ENCODE data around the gene ERC2.

The ERC2 gene

GRCh38 chr3:55645422-55645821 is 822.8 kb downstream of the ERC2 start:
- no peak for DNase-seq (ENCODE audit: low spot score)

- DNase-seq (ENCODE audit: low spot score): no peak
These were observed 825.0 kb downstream of the ERC2 start for GRCh38 chr3:55643283-55643682.

DNA sequence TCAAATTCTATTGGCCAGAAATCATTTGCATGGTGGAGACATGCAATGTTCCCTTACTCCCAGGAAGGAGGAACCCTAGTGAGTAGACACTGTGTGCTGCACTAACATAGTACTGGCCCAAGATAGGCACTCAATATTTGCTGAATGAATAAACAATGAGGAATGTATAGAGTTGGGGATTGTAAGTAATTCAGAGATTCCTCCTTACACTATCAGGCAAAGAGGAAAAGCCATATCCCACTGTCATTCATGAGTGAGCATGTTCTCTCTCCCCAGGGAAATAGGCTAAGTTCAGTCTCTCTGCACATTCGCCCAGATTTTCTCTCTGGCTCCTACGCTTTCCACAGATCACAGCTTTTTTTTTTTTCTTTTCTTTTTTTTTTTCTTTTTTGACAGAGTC is 826.3 kb downstream of the ERC2 start:
- no peak for DNase-seq (ENCODE audit: low spot score)

GRCh38 chr3:55639896-55640765 is 828.1 kb downstream of the ERC2 start:
- no peak for DNase-seq (ENCODE audit: low spot score)

DNA sequence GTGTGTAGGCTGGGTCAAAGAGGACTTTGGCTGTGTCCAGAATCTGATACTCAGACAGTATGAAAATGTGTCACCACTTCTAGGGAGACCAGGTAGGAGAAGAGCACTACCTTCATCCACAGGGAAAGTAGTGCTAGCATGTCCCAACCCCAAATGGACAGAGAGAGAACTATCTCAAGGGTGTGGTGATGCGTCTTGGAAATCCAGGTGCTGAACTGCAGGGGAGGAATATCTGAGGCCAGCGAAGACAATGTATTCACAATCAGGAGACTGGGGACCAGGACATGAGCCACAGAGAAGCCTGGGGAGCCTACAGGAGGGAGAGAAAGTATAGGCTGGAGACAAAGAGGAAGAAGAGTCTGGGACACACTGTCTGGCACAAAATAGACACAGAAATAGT is 829.1 kb downstream of the ERC2 start:
- no peak for DNase-seq (ENCODE audit: low spot score)

DNA sequence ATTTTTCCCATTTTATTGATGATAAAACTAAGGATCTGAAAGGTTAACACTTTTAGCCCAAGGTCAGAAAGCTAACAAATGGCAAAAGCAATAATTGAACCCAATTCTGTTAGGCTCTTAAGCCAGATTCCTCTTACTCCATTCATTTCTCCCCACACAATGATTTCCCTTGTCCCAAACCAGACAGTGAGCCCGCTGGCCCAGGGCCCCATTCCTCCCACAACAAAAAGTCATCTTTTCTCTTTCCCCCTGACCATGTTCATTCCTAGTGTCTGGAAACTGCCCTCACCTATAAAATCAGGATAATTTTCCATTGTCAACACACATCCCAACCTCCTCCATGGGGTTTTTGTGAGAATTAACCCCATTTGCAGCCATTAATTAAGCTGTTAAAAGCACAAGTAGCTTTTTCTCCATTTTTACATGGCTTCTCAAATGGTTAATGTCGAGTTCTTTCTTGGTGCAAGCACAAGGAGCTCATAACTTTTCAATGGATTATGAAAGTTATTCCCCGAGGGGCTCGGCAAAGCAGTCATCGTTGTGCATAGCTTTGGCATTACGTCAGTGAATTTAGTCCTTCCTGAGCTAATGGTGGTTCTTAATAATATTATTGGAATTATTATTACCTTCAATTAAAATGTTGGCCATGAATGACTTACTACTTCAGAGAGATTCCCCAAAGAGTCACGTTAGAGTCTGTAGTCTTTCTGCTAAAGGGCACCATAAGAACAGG is 830.2 kb downstream of the ERC2 start:
- DNase-seq (ENCODE audit: low spot score): no peak

DNA sequence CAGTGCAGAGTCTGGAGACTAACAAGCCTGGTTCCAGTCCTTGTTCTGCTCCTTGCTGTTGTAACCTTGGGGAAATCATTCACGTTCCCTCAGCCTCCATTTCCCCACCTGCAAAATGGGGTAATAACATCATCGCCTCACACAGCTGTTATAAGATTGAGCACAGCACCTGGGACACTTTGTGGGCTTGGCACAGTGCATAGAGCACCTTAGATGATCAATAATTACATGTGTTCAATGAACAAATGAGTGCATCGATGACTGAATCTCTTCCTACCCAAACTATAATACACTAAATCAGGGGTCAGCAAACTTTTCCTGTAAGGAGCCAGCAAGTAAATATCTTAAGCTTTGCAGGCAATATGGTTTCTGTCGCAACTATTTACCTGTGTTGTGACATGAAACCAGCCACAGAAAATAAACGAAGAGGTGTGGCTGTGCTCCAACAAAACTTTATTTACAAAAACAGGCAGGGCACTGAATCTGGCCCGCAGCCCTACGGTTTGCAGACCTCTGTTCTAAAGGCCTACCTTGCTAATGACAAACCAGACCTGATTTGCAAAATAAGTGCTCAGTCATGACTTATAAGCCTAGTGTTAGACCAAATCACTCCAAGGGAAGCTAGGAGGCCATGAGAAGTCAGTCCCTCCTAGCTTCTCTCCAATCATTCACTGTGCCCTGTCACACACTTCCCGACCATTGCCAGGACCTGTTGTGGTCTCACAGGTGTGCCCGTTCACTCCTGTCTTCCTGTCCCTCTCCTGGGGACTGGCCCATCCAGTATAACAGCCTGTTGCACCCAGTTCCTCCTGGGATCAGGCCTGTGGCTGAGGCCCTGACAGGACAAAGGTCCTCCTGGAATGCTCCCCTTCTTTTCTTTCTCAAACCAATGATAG is 831.7 kb downstream of the ERC2 start:
- no peak for DNase-seq (ENCODE audit: low spot score)

DNA sequence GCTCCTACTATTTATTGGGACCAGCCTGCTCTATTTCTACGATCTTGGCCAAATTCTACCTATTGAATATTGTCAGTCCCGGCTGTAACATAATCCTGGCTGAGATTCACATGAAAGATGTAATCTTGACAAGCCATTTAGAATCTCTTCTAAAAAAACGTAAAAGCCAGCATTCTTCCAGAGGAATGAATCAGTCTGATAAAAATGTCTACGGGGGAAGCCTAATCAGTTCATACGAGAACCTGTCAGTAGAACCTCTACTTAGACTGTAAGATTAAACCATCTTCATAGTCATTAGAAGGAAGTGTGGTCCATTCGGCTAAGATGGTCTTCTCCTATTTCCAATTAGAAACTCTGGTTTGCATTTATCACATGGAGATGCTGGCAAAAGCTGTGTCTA is 833.9 kb downstream of the ERC2 start:
- no peak for DNase-seq (ENCODE audit: low spot score)

GRCh38 chr3:55633333-55633732 is 834.9 kb downstream of the ERC2 start:
- no peak for DNase-seq (ENCODE audit: low spot score)

- no peak for DNase-seq (ENCODE audit: low spot score)
These were observed 836.4 kb downstream of the ERC2 start for GRCh38 chr3:55631766-55632331.

GRCh38 chr3:55630921-55631299 is 837.4 kb downstream of the ERC2 start:
- no peak for DNase-seq (ENCODE audit: low spot score)

DNA sequence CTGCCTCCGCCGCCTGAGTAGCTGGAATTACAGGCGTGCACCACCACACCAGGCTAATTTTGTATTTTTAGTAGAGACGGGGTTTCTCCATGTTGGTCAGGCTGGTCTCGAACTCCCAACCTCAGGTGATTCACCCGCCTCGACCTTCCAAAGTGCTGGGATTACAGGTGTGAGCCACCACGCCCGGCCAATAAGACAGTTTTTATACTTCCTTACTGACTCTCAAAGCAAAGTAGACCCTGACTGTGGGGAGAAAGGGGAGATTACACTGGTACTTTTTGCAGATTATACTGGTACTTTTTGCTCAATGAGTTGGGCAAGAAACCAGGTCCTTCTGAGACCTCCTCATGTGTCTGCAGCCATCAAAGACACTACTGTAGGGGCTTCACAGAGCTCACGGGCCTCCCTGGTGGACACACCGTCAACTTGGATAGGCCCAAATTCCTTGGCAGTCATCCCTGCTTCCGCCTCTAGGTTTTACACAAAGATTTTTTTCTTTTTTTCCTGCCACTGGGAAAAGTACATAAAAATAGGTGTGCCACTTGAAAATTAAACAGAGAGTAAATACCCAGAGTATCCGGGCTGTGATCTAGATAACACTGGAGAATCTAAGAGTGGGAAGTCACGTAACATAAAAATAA is 837.9 kb downstream of the ERC2 start:
- no peak for DNase-seq (ENCODE audit: low spot score)

DNA sequence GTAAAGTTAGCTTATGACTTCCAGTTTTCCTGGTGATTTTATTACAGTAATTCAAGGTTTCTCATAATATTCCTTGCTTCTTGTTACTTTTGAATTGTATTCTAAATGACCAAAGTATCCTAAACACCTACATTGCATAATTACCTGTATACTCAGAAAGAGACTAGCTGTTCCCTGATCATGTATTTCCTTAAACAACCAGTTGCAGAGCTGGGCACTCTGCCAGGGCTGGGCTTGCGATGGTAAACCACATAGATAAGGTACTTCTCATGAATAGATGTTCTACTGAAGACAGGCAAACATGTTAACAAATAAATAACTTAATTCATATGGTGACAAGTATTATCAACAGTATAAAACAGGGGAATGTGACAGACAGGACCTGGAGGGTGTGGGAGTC is 838.8 kb downstream of the ERC2 start:
- DNase-seq (ENCODE audit: low spot score): no peak

DNA sequence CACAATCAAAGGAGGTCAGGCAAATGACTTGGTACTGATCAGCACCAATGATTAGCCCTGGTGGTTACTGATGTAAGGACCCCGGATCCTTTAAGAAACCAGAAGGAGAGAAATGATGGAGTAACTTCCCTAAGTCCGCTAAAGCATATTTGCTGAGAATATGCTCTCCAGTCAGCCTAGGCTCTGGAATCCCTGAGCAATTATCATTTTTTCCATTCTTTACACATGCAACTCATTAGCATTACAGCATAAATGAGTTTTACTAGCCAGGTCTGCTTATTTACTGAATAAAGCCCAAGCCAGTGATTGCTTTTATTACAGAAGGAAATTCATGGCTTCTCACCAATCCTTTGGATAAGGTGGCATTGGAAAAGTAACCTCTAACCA is 842.0 kb downstream of the ERC2 start:
- DNase-seq (ENCODE audit: low spot score): no peak

- DNase-seq (ENCODE audit: low spot score): peak; percentile 5
These were observed 844.0 kb downstream of the ERC2 start for GRCh38 chr3:55624238-55624637.

DNA sequence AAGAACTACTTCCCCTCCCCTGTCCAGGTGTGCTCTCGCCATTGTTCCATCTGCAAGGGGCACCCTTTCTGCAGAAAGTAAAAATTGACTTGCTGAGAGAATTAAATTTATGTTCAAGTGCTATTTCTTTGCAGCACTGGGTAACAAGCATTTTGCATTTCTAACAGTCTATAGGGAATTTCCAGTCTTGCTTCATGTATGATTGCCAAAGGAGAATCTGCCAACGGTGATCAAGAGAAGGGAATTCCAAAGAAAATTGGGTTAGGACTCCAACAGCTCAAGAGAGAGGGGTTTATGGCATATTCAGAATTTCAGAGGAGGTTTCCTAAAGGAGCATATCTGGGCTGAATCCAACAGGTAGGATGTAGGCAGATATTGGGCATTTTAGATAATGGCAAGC is 844.5 kb downstream of the ERC2 start:
- no peak for DNase-seq (ENCODE audit: low spot score)

- no peak for DNase-seq (ENCODE audit: low spot score)
These were observed 845.5 kb downstream of the ERC2 start for GRCh38 chr3:55622733-55623132.

GRCh38 chr3:55622116-55622515 is 846.2 kb downstream of the ERC2 start:
- no peak for DNase-seq (ENCODE audit: low spot score)

DNA sequence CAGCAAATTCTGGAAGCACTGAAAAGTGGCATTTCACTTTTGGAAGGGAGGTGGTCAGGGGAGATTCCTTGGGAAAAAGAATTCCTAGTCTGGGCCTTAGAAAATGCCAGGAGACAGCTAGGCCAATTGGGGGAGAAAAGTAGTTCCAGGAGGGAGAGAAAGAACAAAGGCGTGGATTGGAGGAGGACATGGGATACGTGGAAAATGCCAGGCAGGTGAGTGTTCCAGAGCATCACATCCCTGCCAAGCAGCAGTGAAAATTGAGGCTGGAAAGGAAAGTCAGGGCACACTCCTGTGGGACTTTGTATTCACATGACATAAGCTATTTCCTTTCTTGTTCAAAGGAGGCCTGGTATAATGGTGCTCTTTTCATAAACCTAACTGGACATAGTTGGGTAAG is 846.6 kb downstream of the ERC2 start:
- DNase-seq (ENCODE audit: low spot score): no peak

DNA sequence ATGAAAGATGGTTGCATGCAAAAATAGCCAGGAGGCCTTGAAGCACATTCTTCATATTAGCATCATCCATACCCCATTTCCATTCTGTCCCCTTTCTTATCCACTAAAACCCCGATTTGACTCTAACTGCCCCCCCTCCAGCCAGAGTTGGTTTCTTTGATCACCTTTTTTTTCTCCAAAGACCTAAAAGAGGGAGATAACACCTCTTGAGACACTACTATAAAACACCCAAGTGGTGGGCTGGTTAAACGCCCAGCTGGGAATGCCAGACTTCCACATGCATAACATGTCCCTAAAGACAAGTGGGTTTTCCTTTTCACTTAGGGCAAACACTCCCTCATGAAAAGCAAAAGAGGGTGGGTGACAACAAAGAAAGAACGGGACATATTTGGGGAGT is 847.2 kb downstream of the ERC2 start:
- DNase-seq (ENCODE audit: low spot score): no peak

- DNase-seq (ENCODE audit: low spot score): no peak
These were observed 847.8 kb downstream of the ERC2 start for GRCh38 chr3:55620351-55621025.
